ENCODE results near the gene SERPINA9. TPM values are rescaled to one million over a fixed set of nuclear protein-coding genes. Genes with fewer than 3 reads are reported as not detected.

Gene SERPINA9
- total and polyA plus RNA-seq, 2 of the 8 experiments (the other 6 are each of a cell fraction or from before 2014, with no cell fraction given), result not detected

- CTCF ChIA-PET (ENCODE audit: partially characterized antibody), result interaction anchor here (0.9 to 4.6 kb wide), 4 partner anchors 12 to 76 kb away, joined by 3 to 51 read pairs (median 10); no protein-coding TSS in a partner anchor
- Histone ChIP-seq H3K4me1 (replicated peaks in 1 of 4; ENCODE audit: control insufficient read depth in 3 of 4, insufficient read depth in 4 of 4, low read length in 3 of 4) (peaks cover 0 to 5% (median 1%) of the 10 kb centered on the region in 4 experiments; a peak in 3 of 7 replicates), H3K36me3 (ENCODE audit: control insufficient read depth in 2 of 4, insufficient read depth in 4 of 4, low read length in 3 of 4) (no peaks in the 10 kb centered on the region; a peak in 1 of 8 replicates), H3K56ac (replicated peaks; ENCODE audit: insufficient read length, low read depth, low read length) (no peak overlapping the region), H3K18ac (ENCODE audit: extremely low read depth, low read length) (no peak overlapping the region), H2BK20ac (ENCODE audit: low read length) (no peak overlapping the region), H4K20me1 (replicated peaks in 1 of 2; ENCODE audit: control insufficient read depth in 1 of 2, insufficient read depth in 2 of 2, low read length in 2 of 2) (no peaks in the 10 kb centered on the region), H4K5ac (ENCODE audit: insufficient read length, low read depth, low read length) (no peak overlapping the region), H3K4me3 (ENCODE audit: extremely low read depth in 1 of 4, insufficient read depth in 2 of 4, low read depth in 3 of 4, low read length in 4 of 4) (no peak overlapping the region), H4K8ac (ENCODE audit: extremely low read depth, insufficient read depth, low read length) (no peak overlapping the region), H3K27me3 (replicated peaks in 1 of 4; ENCODE audit: control insufficient read depth in 3 of 4, extremely low read depth in 1 of 4, insufficient read depth in 3 of 4, low read length in 3 of 4) (no peaks in the 10 kb centered on the region; a peak in 1 of 7 replicates), H3K9me3 (ENCODE audit: insufficient read depth in 2 of 2, low read depth in 1 of 2, low read length in 1 of 2) (peaks cover 12 to 17% of the 10 kb centered on the region in 2 experiments), H2BK120ac (replicated peaks; ENCODE audit: low read depth, low read length) (no peak overlapping the region), H3K4ac (replicated peaks; ENCODE audit: insufficient read length, low read depth, low read length) (no peak overlapping the region), H4K91ac (replicated peaks; ENCODE audit: insufficient read length, low read length) (no peak overlapping the region), H3K27ac (ENCODE audit: low read depth, low read length) (no peak overlapping the region), H2BK5ac (ENCODE audit: low read depth, low read length) (no peak overlapping the region), H2BK15ac (ENCODE audit: low read length) (no peak overlapping the region), H3K9ac (replicated peaks in 1 of 4; ENCODE audit: extremely low read depth in 1 of 4, low read depth in 3 of 4, low read length in 3 of 4) (no peak overlapping the region), H3K23ac (ENCODE audit: insufficient read length) (no peak overlapping the region), H2AK5ac (ENCODE audit: low read depth, low read length) (no peak overlapping the region), H2BK12ac (ENCODE audit: low read depth, low read length) (peak overlapping the region; percentile 63; the same call in 1 of the 2 replicates), H2AFZ (ENCODE audit: low read length) (no peak overlapping the region), H3K79me1 (ENCODE audit: low read depth, low read length) (no peaks in the 10 kb centered on the region), H3K23me2 (ENCODE audit: low read depth, low read length) (no peaks in the 10 kb centered on the region), H3K4me2 (ENCODE audit: insufficient read depth in 1 of 2, low read depth in 2 of 2, low read length in 2 of 2) (no peak overlapping the region), H3K79me2 (ENCODE audit: control insufficient read depth in 1 of 2, insufficient read depth in 2 of 2, low read length in 2 of 2) (no peaks in the 10 kb centered on the region), H3K14ac (ENCODE audit: insufficient read length) (no peak overlapping the region)
- TF ChIP-seq TCF12 (IDR thresholded peaks at IDR 0.05; ENCODE audit: low read depth, low read length) (0 out of 2 replicates have a peak, but pooled peaks have one; percentile 11), TEAD4 (IDR thresholded peaks at IDR 0.05; ENCODE audit: low read depth, low read length) (peak; percentile 35; the same call in 1 of the 2 replicates), RXRA (IDR thresholded peaks at IDR 0.05; ENCODE audit: insufficient read depth, low read depth, low read length) (no peak)
- POLR2A ChIA-PET (ENCODE audit: partially characterized antibody), result interaction anchor here (1.2 kb wide), 1 partner anchor 12 kb away, joined by 3 read pairs; no protein-coding TSS in a partner anchor
- WGBS, 2 experiments (ENCODE audit: extremely low coverage in 1 of 2, insufficient coverage in 1 of 2, insufficient read length in 1 of 2, insufficient replicate concordance in 2 of 2, low coverage in 1 of 2, low lambda C conversion rate in 2 of 2, missing lambda C conversion rate in 1 of 2), result 87% methylated on average over 6 of the region's 7 CpGs; no CpG with 5 or more reads in 1 of the 2 experiments
- FAIRE-seq, result no peak
- peak in 1 of 2 experiments; percentile 27 for DNase-seq (ENCODE audit: low read depth in 1 of 2, low spot score in 2 of 2)
Measured at GRCh38 chr14:94474581-94475031, 1.4 kb downstream of the SERPINA9 start.

All from H1 (cell line).